ENCODE data around the gene GBP3.

DNA sequence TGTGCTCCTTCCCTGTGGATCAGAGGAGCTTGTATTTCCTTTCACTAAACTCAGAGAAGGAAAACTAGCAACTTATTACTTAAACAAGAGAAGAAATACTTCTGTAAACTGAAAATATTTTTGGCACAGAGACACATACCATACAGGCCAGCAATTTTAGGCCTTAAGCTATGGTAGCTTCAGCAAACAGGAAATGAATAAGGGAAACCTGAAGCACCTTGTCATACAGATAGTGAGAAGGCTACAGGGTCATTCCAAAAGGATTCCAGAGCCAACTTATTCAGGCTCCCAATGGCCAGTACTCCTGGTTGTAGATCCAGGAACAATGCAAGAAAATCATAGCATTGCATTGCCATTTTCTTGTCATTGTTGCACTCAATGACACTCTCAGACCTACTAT is 21.2 kb downstream of the GBP3 start:
- TF ChIP-seq YY1 (IDR thresholded peaks at IDR 0.05; ENCODE audit: extremely low read depth, insufficient replicate concordance, low read depth, low read length) (no peak), EZH2 (IDR thresholded peaks at IDR 0.05) (no peak)
- TF ChIP-seq, protein P1, sequence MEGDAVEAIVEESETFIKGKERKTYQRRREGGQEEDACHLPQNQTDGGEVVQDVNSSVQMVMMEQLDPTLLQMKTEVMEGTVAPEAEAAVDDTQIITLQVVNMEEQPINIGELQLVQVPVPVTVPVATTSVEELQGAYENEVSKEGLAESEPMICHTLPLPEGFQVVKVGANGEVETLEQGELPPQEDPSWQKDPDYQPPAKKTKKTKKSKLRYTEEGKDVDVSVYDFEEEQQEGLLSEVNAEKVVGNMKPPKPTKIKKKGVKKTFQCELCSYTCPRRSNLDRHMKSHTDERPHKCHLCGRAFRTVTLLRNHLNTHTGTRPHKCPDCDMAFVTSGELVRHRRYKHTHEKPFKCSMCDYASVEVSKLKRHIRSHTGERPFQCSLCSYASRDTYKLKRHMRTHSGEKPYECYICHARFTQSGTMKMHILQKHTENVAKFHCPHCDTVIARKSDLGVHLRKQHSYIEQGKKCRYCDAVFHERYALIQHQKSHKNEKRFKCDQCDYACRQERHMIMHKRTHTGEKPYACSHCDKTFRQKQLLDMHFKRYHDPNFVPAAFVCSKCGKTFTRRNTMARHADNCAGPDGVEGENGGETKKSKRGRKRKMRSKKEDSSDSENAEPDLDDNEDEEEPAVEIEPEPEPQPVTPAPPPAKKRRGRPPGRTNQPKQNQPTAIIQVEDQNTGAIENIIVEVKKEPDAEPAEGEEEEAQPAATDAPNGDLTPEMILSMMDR (IDR thresholded peaks at IDR 0.05 in 2 of 3, conservative IDR thresholded peaks at IDR 0.05 in 1 of 3; ENCODE audit: borderline replicate concordance in 1 of 3, insufficient read depth in 1 of 3, low read depth in 2 of 3, low read length in 2 of 3): no peak
- TF ChIP-seq, protein P2, sequence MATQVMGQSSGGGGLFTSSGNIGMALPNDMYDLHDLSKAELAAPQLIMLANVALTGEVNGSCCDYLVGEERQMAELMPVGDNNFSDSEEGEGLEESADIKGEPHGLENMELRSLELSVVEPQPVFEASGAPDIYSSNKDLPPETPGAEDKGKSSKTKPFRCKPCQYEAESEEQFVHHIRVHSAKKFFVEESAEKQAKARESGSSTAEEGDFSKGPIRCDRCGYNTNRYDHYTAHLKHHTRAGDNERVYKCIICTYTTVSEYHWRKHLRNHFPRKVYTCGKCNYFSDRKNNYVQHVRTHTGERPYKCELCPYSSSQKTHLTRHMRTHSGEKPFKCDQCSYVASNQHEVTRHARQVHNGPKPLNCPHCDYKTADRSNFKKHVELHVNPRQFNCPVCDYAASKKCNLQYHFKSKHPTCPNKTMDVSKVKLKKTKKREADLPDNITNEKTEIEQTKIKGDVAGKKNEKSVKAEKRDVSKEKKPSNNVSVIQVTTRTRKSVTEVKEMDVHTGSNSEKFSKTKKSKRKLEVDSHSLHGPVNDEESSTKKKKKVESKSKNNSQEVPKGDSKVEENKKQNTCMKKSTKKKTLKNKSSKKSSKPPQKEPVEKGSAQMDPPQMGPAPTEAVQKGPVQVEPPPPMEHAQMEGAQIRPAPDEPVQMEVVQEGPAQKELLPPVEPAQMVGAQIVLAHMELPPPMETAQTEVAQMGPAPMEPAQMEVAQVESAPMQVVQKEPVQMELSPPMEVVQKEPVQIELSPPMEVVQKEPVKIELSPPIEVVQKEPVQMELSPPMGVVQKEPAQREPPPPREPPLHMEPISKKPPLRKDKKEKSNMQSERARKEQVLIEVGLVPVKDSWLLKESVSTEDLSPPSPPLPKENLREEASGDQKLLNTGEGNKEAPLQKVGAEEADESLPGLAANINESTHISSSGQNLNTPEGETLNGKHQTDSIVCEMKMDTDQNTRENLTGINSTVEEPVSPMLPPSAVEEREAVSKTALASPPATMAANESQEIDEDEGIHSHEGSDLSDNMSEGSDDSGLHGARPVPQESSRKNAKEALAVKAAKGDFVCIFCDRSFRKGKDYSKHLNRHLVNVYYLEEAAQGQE (IDR thresholded peaks at IDR 0.05; ENCODE audit: low read depth): no peak

Data from HCT116 (cell line).